Hematopoietic multipotent progenitor cell treated with erythropoietin and hydrocortisone succinate and interleukin-3 and kit ligand, for 17 days (in vitro differentiated cells): ENCODE measurements around the gene MMP19.
"Not testable (repeated sequence)": the region's sequence is repeated elsewhere in the genome, so short reads cannot be mapped to it uniquely, and the experiment has no call there.

Experiments used
- DNase-seq: peaks from one replicate; pipeline ENCODE4 v3.0.0-alpha.2; 2015; ENCODE audit warnings: low spot score

Gene MMP19, protein sequence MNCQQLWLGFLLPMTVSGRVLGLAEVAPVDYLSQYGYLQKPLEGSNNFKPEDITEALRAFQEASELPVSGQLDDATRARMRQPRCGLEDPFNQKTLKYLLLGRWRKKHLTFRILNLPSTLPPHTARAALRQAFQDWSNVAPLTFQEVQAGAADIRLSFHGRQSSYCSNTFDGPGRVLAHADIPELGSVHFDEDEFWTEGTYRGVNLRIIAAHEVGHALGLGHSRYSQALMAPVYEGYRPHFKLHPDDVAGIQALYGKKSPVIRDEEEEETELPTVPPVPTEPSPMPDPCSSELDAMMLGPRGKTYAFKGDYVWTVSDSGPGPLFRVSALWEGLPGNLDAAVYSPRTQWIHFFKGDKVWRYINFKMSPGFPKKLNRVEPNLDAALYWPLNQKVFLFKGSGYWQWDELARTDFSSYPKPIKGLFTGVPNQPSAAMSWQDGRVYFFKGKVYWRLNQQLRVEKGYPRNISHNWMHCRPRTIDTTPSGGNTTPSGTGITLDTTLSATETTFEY

DNA sequence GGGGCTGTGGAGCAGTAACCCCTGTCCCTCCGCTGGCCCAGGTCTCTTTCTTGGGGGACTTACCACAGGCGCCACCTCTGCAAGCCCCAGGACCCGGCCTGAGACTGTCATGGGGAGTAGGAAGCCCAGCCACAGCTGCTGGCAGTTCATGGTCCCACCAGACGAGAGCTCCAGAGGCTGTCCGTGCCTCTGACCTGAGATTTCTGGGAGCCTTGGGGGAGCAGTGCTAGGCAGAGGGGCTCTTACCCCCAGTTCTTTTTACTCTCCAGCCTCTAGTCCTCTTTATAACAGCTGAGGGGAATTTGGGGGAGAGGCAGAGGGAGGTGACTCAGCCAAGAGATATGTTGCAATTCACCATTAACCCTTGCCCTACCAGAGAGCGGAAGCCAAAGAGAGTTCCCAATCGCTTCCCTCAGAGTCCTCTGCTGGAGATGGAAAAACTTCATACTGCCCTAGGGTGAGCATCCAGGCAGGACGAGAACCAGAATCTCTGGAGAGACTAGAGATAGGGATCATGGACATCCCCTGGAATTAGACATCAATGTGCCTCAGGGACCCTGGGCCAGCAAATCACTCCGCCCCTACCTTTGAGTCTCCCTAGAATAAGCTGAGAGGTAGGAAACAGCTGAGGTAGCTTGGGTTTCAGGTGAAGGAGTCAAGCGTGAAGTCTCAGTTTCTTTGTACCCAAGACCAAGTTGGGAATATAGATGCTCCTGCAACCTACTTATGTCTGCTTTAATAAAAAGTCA, at the start of gene MMP19:
TSS of gene MMP19 (minus strand) at position 256 of the 749 bp plus-strand sequence. CDS start at position 150, 106 bp downstream.
- DNase-seq, result no peak

GRCh38 chr12:55891310-55891709, 48.6 kb upstream of the MMP19 start:
- DNase-seq, result no peak

DNA sequence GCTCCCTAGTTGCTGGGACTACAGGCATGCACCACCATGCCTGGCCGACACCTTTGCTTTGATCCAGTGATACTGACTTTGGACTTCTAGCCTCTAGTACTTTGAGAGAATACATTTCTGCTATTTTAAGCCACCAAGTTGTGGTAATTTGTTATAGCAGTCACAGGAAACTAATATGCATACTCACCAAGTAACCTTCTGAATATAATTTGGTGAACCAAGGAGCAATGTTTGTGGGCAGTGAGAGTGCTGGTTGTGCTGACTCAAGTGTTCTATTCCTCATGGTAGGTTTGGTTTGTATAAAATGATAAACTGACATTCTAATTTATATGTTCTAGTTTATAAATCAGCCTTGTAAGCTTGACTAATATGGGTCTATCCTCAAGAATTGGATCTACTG, 42.4 kb upstream of the MMP19 start:
- no peak for DNase-seq

DNA sequence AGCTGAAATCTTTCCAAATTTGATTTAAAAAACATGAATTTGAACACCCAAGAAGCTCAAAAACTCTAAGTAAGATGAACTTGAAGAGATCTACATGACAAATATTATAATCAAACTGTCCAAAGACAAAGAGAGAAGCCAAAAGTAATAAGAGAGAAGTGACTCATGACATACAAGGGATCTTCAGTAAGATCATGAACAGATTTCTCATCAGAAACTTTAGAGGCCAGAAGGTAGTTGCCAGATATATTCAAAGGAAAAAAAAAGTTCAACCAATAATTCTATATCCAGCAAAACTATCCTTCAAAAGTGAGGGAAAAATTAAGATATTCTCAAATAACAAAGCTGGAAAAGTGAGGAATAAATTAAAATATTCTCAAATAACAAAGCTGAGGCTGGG, 35.1 kb upstream of the MMP19 start:
- no peak for DNase-seq

- DNase-seq, result no peak
These were observed 33.1 kb upstream of the MMP19 start for GRCh38 chr12:55875704-55876467.

DNA sequence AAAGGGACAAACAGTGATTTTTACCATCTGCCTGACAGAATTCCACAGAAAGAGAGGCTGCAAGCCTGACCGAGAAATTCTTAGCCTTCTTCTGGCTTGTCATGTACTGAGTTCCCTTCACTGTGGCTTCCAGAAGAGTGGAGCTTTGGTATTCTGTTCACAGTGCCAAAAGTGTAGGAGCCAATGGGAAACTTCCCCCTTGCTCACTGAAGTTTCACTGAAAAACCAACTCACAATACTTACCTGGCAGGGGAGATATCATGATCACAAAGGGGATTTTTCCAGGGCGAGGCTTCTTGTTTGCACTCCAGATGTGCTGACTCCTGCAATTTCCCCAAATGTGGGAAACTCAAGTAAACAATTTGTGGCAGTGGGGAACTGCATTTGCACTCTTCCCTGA, 31.7 kb upstream of the MMP19 start:
- DNase-seq, result no peak

DNA sequence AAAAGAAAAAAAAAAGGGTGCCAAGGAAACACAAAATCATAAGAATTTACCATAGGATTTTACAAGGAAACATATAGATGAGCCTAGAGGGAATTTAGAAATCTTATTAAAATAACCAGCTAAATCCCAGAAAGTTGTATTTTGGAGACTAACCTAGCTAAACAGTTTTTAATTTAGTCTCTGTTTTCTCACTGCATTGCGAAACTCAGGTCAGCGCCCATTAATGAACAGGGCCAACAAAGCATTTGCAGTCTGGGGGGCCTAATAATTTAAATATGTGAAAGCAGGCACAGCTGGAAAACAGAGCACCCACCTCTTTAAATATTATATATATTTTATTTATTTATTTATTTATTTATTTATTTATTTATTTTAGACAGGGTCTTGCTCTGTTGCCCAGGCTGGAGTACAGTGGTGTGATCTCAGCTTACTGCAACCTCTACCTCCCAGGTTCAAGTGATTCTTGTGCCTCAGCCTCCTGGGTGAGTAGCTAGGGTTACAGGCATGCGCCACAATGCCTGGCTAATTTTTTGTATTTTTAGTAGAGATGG, 23.8 kb upstream of the MMP19 start:
- not testable (repeated sequence) for DNase-seq

DNA sequence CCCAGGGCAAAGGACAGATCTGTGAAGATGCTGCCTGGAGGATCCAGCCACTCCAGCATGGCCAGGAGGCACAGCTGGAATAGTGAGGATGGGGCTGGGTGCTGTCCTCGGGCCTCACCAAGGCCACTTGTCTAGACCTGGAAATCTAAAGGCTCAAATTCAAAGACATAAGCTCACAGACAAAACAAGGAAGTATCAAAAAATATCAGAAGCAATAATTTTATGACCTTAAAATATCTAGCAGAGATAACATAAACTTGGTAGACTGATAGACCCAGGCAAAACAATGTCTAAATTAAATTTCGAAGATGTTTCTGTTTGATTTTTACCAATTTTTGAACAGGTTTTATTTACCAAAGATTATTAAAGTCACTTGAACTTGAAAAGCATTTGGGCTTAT, 22.6 kb upstream of the MMP19 start:
- no peak for DNase-seq

DNA sequence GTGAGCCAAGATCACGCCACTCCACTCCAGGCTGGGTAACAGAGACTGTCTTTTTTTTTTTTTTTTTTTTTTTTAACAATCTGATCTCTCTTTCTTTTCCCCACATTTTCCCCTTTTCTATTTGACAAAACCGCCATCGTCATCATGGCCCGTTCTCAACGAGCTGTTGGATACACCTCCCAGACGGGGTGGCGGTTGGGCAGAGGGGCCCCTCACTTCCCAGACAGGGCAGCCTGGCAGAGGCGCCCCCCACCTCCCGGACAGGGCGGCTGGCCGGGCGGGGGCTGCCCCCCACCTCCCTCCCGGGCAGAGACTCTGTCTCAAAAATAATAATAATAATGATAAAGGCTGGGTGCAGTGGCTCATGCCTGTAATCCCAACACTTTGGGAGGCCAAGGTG, 20.2 kb upstream of the MMP19 start:
- not testable (repeated sequence) for DNase-seq

GRCh38 chr12:55862286-55862685, 19.6 kb upstream of the MMP19 start:
- DNase-seq, result no peak

GRCh38 chr12:55861871-55862270, 19.1 kb upstream of the MMP19 start:
- no peak for DNase-seq

DNA sequence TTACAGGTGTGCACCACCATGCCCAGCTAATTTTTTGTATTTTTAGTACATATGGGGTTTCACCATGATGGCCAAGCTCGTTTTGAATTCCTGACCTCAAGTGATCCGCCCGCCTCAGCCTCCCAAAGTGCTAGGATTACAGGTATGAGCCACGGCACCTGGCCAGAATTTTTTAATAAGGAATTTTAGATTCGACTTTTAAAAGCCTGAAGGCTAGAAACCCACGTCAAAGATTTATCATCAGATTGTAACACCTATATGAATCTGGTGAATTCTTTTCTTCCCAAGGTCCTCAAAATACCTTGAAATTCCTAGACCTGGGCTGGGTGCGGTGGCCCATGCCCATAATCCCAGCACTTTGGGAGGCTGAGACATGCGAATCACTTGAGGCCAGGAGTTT, 18.7 kb upstream of the MMP19 start:
- no peak for DNase-seq

DNA sequence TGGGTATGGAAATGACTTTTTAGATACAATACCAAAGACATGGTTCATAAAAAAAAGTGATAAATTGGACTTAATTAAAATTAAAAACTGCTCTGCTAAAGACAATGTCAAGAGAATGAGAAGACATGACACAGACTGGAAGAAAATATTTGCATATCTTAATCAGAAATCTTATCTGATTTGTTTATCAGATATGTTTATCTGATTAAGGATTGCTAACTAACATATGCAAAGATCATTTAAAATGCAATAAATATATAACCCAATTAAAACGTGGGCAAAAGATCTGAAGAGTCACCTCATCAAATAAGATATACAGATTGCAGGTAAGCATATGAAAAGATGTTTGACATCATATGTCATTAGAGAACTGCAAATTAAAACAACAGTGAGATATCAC, 10.0 kb upstream of the MMP19 start:
- no peak for DNase-seq

DNA sequence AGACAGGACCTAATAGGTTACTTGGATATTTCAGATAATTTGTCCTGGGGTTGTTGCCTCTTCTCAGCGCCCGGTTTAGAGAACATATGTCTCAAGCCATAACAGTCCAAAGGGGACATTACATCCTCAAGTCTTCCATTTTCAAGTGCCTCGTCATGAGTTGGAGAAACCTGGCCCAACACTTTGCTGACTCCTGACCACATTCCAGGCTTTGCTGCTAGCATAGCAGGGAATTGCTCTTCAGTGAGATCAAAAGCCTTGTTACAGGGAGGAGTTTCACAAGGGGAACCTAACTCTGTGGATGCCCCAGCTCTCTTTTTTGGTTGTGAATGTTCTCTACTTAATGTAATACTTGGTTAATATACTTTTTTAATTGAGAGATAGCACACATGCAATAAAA, 8.2 kb upstream of the MMP19 start:
- no peak for DNase-seq

DNA sequence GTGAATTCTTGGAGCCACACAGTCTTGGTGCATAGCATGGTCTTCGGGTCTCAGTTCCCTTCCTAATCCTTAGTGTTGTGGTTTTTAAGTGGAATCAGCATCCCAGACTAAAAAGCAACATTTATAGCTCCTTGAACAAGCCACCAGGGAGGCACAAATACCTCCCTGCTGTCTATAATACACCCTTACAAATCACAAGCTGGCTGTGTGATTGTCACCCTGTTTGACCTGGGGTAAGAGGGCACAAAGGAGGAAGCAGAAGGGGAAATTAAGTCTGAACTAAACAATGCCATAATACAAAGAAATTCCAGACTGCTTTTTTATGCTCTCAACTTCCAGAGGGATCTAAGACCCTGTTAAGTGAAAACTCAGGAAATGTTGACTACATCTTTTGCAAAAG, 7.7 kb upstream of the MMP19 start:
- DNase-seq, result no peak

DNA sequence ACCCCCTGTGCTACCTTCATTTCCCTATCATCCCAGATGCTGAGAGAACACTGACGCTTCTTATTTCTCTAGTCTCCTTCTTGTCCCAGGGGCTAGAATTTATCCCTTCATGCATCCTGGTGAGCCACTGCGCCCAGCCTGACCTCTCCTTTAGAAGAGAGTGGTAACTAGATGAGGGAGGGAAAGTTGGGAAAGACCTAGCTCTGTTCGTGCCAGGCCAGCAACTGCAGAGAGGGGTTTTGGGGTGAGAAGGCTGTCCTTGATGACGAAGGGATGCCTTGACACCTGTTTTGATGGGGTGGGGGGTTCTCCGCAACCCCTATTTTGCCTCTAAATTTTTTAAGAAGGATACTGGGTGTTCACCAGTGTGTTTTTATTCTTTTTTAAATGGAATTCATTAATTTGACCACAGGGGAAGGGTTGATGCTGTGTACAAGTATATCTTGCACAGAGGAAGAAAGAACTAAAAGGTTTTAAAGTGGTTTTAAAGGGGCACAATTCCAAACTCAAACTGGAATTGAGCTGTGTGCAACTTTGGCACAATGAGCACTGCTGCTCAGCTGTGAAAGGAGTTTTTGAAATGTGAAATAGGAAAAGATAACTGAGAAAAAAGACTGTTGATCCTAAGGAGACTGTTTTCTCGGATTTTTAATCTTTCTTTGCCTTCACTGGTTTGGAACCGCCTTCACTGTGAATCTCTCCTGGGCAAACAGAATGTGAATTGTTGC, 7.0 kb upstream of the MMP19 start:
- no peak for DNase-seq

GRCh38 chr12:55847603-55848291, 5.0 kb upstream of the MMP19 start:
- DNase-seq, result no peak

DNA sequence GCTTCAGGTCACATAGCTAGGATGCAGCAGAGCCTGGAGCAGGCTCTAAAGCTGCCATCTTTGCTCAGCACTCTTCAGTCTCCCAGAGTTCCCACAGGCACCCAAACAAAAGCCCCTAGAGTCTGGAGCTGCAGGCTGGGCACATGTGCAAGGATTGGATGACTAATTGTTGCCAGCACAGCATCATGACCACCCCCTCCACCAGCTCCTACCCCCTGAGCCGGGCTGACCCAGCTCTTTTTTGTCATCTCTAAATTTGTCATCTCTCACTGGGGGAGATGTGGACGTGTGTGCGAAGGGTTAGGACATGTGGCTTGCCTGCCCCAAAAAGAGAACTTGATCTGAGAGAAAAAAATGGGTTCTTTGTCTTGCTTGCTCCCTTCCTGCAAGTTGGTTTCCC, 4.3 kb upstream of the MMP19 start:
- no peak for DNase-seq

- no peak for DNase-seq
These were observed 3.2 kb upstream of the MMP19 start for GRCh38 chr12:55845785-55846496.

DNA sequence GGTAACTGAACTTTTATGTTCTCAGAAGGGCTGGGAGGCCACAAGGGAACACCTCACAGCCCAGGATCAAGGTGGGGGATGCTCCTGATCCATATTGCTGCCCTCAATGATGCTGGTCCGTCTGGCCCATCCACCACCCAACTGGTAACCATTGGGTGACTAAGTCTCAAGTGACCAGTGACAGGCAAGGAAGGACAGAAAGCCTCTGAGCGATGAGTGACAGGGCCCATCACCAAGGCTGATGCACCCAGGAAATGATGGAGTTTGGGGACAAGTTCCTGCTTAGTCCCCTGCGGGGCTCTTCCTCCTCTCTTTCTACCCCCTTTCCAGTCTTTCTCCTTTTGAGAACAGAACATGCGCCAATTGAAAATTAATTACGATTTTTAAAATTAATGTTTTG, 2.6 kb upstream of the MMP19 start:
- DNase-seq, result no peak
